HCT116 (cell line): ENCODE data around the gene EIF4G3. TPM values are rescaled to one million over a fixed set of nuclear protein-coding genes. Genes with fewer than 3 reads are reported as not detected.

ENCODE experiments used
- ATAC-seq: fragments of 200-7000 bp; cut with Tn5 transposase; 2 replicates; pipeline ENCODE4 v1.9.1; 2020; ENCODE audit warnings: mild to moderate bottlenecking, moderate library complexity
- BruUV-seq: library from RNA; stranded (reverse); fragments of 400-500 nt; replicated peaks from 2 replicates; lab custom pipeline; 2021; lab: Mats Ljungman, UMichigan
- CTCF ChIA-PET: fragments of 300-600 bp; sonication (Branson Sonifier 250); formaldehyde crosslinking; loops from one replicate; lab custom pipeline; 2021; ENCODE audit warnings: antibody characterized with exemption; lab: Charles Lee
- POLR2A ChIA-PET: fragments of 300-600, 350-600 bp; sonication (Branson Sonifier 250); formaldehyde crosslinking; loops from one replicate; lab custom pipeline; 2021; ENCODE audit warnings: antibody characterized with exemption; lab: Charles Lee
- RAD21 ChIA-PET, 2 experiments: fragments of 300-600 bp; sonication (Branson Sonifier 250); formaldehyde crosslinking; loops; one replicate each; lab custom pipeline; 2023; ENCODE audit warnings: low total read pairs in 2 of 2; ENCODE audit not compliant: uncharacterized antibody in 2 of 2, unreplicated experiment in 2 of 2, low non-redundant PET in 1 of 2; lab: Charles Lee
- DNase-seq: peaks from one replicate; pipeline ENCODE4 v3.0.0-alpha.2; 2010; ENCODE audit warnings: low read depth, low spot score
- H2AFZ ChIP-seq: fragments of 200-600 bp; shearing (Covaris generic), sonication (generic); 2 replicates; pipeline ENCODE4 v1.6.1; 2017; ENCODE audit warnings: low read depth, mixed run types, mixed read lengths, antibody characterized with exemption, low read length; ENCODE audit not compliant: poor library complexity, severe bottlenecking
- H3K27ac ChIP-seq: 2 replicates; pipeline ENCODE4 v1.5.1; 2012; ENCODE audit warnings: low read depth, low read length
- H3K27me3 ChIP-seq: fragments of 200-600 bp; sonication (generic); 2 replicates; pipeline ENCODE4 v1.6.1; 2016; ENCODE audit warnings: mixed run types, low read length, mixed read lengths; ENCODE audit not compliant: insufficient read depth
- H3K36me3 ChIP-seq, 2 experiments: fragments of 200-500 bp in 1 of 2; fragments of 200-600 bp in 1 of 2; sonication (Bioruptor generic) in 1 of 2; sonication (generic) in 1 of 2; 2 replicates each; pipeline versions ENCODE4 v1.5.1 to v1.6.1; 2014 to 2016; ENCODE audit warnings: low read length in 2 of 2, inconsistent platforms in 1 of 2, mixed read lengths in 1 of 2, mixed run types in 1 of 2; ENCODE audit not compliant: insufficient read depth in 2 of 2, control insufficient read depth in 1 of 2
- H3K4me1 ChIP-seq, 2 experiments: fragments of 200-600 bp in 1 of 2; sonication (generic) in 1 of 2; 2 replicates each; pipeline versions ENCODE4 v1.5.1 to v1.6.1; 2012 to 2017; ENCODE audit warnings: low read length in 2 of 2, inconsistent platforms in 1 of 2, mild to moderate bottlenecking in 1 of 2, mixed read lengths in 1 of 2, mixed run types in 1 of 2, moderate library complexity in 1 of 2; ENCODE audit not compliant: insufficient read depth in 2 of 2, control insufficient read depth in 1 of 2
- H3K4me2 ChIP-seq: fragments of 200-600 bp; sonication (generic); 2 replicates; pipeline ENCODE4 v1.6.1; 2017; ENCODE audit warnings: mixed run types, low read length, mixed read lengths
- H3K4me3 ChIP-seq, 2 experiments: fragments of 200-600 bp in 1 of 2; sonication (generic) in 1 of 2; replicated peaks in 1 of 2; 2 replicates each; pipeline ENCODE4 v1.5.1; 2011 to 2016; ENCODE audit warnings: low read length in 2 of 2, control low read depth in 1 of 2, low read depth in 1 of 2, mild to moderate bottlenecking in 1 of 2, mixed read lengths in 1 of 2, mixed run types in 1 of 2
- H3K79me2 ChIP-seq: fragments of 200-600 bp; sonication (generic); 2 replicates; pipeline ENCODE4 v1.6.1; 2017; ENCODE audit warnings: mild to moderate bottlenecking, mixed run types, low read length, moderate library complexity, mixed read lengths; ENCODE audit not compliant: insufficient read depth
- H3K9ac ChIP-seq: fragments of 200-600 bp; sonication (generic); 2 replicates; pipeline ENCODE4 v1.6.1; 2016; ENCODE audit warnings: low read length, mixed read lengths
- H3K9me2 ChIP-seq: fragments of 200-600 bp; sonication (generic), shearing (Covaris generic); 2 replicates; pipeline ENCODE4 v1.6.1; 2017; ENCODE audit warnings: mixed run types, mild to moderate bottlenecking, moderate library complexity; ENCODE audit not compliant: insufficient read depth
- H3K9me3 ChIP-seq, 2 experiments: fragments of 200-500 bp in 1 of 2; fragments of 200-600 bp in 1 of 2; sonication (Bioruptor generic) in 1 of 2; sonication (generic) in 1 of 2; 2 replicates each; pipeline ENCODE4 v1.6.1; 2014 to 2017; ENCODE audit warnings: low read length in 2 of 2, mixed read lengths in 2 of 2, inconsistent platforms in 1 of 2, low read depth in 1 of 2, mild to moderate bottlenecking in 1 of 2, mixed run types in 1 of 2, moderate library complexity in 1 of 2; ENCODE audit not compliant: control insufficient read depth in 1 of 2, insufficient read depth in 1 of 2
- H4K20me1 ChIP-seq: fragments of 200-600 bp; sonication (generic), shearing (Covaris generic); 2 replicates; pipeline ENCODE4 v1.6.1; 2017; ENCODE audit warnings: mixed run types, mild to moderate bottlenecking, moderate library complexity; ENCODE audit not compliant: insufficient read depth
- ATF3 ChIP-seq: IDR thresholded peaks from 2 replicates; pipeline ENCODE4 v1.6.1; 2012
- EGR1 ChIP-seq: IDR thresholded peaks from 2 replicates; pipeline ENCODE4 v1.6.1; 2012; ENCODE audit warnings: low read depth
- ELF1 ChIP-seq: IDR thresholded peaks from 2 replicates; pipeline ENCODE4 v1.6.1; 2012; ENCODE audit warnings: low read depth, borderline replicate concordance
- EZH2 ChIP-seq: fragments of 200-600 bp; sonication (generic); IDR thresholded peaks from 2 replicates; pipeline ENCODE4 v1.6.1; 2017; ENCODE audit warnings: antibody characterized with exemption, mixed run types
- EZH2phosphoT487 ChIP-seq: fragments of 200-600 bp; IDR thresholded peaks from 2 replicates; pipeline ENCODE4 v1.6.1; 2018; ENCODE audit warnings: antibody characterized with exemption, borderline replicate concordance
- FOSL1 ChIP-seq: IDR thresholded peaks from 2 replicates; pipeline ENCODE4 v1.6.1; 2012; ENCODE audit warnings: low read depth
- JUND ChIP-seq: IDR thresholded peaks from 2 replicates; pipeline ENCODE4 v1.6.1; 2012
- MAX ChIP-seq: IDR thresholded peaks from 2 replicates; pipeline ENCODE4 v1.6.1; 2012
- POLR2A ChIP-seq: IDR thresholded peaks from 2 replicates; pipeline ENCODE4 v1.7.0; 2011; ENCODE audit warnings: borderline replicate concordance; ENCODE audit not compliant: insufficient read depth, insufficient read length; ENCODE audit errors: extremely low read depth
- POLR2AphosphoS5 ChIP-seq: IDR thresholded peaks from 2 replicates; pipeline ENCODE4 v1.6.1; 2011; ENCODE audit warnings: mild to moderate bottlenecking, low read depth, low read length, moderate library complexity
- RAD21 ChIP-seq: IDR thresholded peaks from 2 replicates; pipeline ENCODE4 v1.6.1; 2012; ENCODE audit warnings: low read depth, mild to moderate bottlenecking
- SIN3A ChIP-seq: IDR thresholded peaks from 2 replicates; pipeline ENCODE4 v1.6.1; 2012; ENCODE audit warnings: low read depth
- SP1 ChIP-seq: IDR thresholded peaks from 2 replicates; pipeline ENCODE4 v1.6.1; 2012; ENCODE audit warnings: low read depth
- SRF ChIP-seq: IDR thresholded peaks from 2 replicates; pipeline ENCODE4 v1.6.1; 2012; ENCODE audit warnings: low read depth
- TCF7L2 ChIP-seq: IDR thresholded peaks from 2 replicates; pipeline ENCODE4 v1.7.0; 2011; ENCODE audit warnings: borderline replicate concordance, inconsistent platforms; ENCODE audit not compliant: insufficient read depth, insufficient read length; ENCODE audit errors: extremely low read depth
- ZBTB33 ChIP-seq: IDR thresholded peaks from 2 replicates; pipeline ENCODE4 v1.6.1; 2011; ENCODE audit warnings: mild to moderate bottlenecking, low read length, moderate library complexity; ENCODE audit not compliant: insufficient replicate concordance; ENCODE audit errors: extremely low read depth
- ZFX ChIP-seq: fragments of 450-650 bp; IDR thresholded peaks from 2 replicates; pipeline ENCODE4 v1.6.1; 2017
- ZNF274 ChIP-seq: fragments of 200-500 bp; sonication (Bioruptor generic); IDR thresholded peaks from 2 replicates; pipeline ENCODE4 v1.6.1; 2014; ENCODE audit warnings: mild to moderate bottlenecking, low read depth, low read length, inconsistent platforms
- intact Hi-C: fragments of 100-400 bp; cut with micrococcal nuclease; formaldehyde crosslinking; loops from 2 replicates; pipeline ENCODE4 v1.10.0; 2022
- total RNA-seq: library from RNA; stranded (reverse); gene quantifications from one replicate; pipeline ENCODE4 v1.2.1, GENCODE V29; 2021; ENCODE audit not compliant: unreplicated experiment
- TF ChIP-seq, protein P1 (sequence below), 3 experiments: fragments of 200-600 bp in 1 of 3; sonication (generic) in 1 of 3; IDR thresholded peaks in 2 of 3; conservative IDR thresholded peaks in 1 of 3; 2 replicates each; pipeline ENCODE4 v1.5.1; 2012 to 2017; ENCODE audit warnings: low read depth in 2 of 3, low read length in 2 of 3, antibody characterized with exemption in 1 of 3, borderline replicate concordance in 1 of 3, control low read depth in 1 of 3, mild to moderate bottlenecking in 1 of 3, mixed read lengths in 1 of 3, mixed run types in 1 of 3, moderate library complexity in 1 of 3; ENCODE audit not compliant: insufficient read depth in 1 of 3
- TF ChIP-seq, protein P2 (sequence below): IDR thresholded peaks from 2 replicates; pipeline ENCODE4 v1.6.1; 2012; ENCODE audit warnings: low read depth

The EIF4G3 gene
- total RNA-seq, 1 experiment from 2014 or later = 40.1 TPM

GRCh38 chr1:20931930-20932436, 244.7 kb downstream of the EIF4G3 start:
- no peak overlapping the region for H3K27ac ChIP-seq
- no peaks in the 10 kb centered on the region for H3K9me2 ChIP-seq
- H3K4me2 ChIP-seq = no peak overlapping the region
- H3K36me3 ChIP-seq = no peaks in the 10 kb centered on the region
- BruUV-seq = no TSS peak
- no peak overlapping the region for H3K9ac ChIP-seq
- H3K9me3 ChIP-seq = no peaks in the 10 kb centered on the region
- no peak overlapping the region for H2AFZ ChIP-seq
- RAD21 ChIA-PET = no interaction called here
- H3K4me3 ChIP-seq = no peak overlapping the region
- TF ChIP-seq SP1 (no peak), ZNF274 (no peak), ZBTB33 (no peak), TCF7L2 (no peak), MAX (no peak), SIN3A (no peak), POLR2AphosphoS5 (no peak), JUND (no peak), RAD21 (no peak), ATF3 (no peak), POLR2A (no peak), EGR1 (no peak), SRF (no peak), FOSL1 (no peak), EZH2 (no peak), ELF1 (no peak), EZH2phosphoT487 (no peak), ZFX (no peak)
- TF ChIP-seq, protein P1, sequence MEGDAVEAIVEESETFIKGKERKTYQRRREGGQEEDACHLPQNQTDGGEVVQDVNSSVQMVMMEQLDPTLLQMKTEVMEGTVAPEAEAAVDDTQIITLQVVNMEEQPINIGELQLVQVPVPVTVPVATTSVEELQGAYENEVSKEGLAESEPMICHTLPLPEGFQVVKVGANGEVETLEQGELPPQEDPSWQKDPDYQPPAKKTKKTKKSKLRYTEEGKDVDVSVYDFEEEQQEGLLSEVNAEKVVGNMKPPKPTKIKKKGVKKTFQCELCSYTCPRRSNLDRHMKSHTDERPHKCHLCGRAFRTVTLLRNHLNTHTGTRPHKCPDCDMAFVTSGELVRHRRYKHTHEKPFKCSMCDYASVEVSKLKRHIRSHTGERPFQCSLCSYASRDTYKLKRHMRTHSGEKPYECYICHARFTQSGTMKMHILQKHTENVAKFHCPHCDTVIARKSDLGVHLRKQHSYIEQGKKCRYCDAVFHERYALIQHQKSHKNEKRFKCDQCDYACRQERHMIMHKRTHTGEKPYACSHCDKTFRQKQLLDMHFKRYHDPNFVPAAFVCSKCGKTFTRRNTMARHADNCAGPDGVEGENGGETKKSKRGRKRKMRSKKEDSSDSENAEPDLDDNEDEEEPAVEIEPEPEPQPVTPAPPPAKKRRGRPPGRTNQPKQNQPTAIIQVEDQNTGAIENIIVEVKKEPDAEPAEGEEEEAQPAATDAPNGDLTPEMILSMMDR (IDR thresholded peaks at IDR 0.05 in 2 of 3, conservative IDR thresholded peaks at IDR 0.05 in 1 of 3; ENCODE audit: borderline replicate concordance in 1 of 3, insufficient read depth in 1 of 3, low read depth in 2 of 3, low read length in 2 of 3) = no peak
- TF ChIP-seq, protein P2, sequence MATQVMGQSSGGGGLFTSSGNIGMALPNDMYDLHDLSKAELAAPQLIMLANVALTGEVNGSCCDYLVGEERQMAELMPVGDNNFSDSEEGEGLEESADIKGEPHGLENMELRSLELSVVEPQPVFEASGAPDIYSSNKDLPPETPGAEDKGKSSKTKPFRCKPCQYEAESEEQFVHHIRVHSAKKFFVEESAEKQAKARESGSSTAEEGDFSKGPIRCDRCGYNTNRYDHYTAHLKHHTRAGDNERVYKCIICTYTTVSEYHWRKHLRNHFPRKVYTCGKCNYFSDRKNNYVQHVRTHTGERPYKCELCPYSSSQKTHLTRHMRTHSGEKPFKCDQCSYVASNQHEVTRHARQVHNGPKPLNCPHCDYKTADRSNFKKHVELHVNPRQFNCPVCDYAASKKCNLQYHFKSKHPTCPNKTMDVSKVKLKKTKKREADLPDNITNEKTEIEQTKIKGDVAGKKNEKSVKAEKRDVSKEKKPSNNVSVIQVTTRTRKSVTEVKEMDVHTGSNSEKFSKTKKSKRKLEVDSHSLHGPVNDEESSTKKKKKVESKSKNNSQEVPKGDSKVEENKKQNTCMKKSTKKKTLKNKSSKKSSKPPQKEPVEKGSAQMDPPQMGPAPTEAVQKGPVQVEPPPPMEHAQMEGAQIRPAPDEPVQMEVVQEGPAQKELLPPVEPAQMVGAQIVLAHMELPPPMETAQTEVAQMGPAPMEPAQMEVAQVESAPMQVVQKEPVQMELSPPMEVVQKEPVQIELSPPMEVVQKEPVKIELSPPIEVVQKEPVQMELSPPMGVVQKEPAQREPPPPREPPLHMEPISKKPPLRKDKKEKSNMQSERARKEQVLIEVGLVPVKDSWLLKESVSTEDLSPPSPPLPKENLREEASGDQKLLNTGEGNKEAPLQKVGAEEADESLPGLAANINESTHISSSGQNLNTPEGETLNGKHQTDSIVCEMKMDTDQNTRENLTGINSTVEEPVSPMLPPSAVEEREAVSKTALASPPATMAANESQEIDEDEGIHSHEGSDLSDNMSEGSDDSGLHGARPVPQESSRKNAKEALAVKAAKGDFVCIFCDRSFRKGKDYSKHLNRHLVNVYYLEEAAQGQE = no peak
- TF ChIP-seq, all 23 proteins: peak for 0
- ChIA-PET CTCF (no interaction called here), POLR2A (no interaction called here)
- Histone ChIP-seq H3K79me2 (no peaks in the 10 kb centered on the region), H4K20me1 (no peaks in the 10 kb centered on the region), H3K4me1 (no peaks in the 10 kb centered on the region), H3K27me3 (no peaks in the 10 kb centered on the region)
- intact Hi-C loops = no loop called here
- DNase-seq (no peak), ATAC-seq (no peak)
